Activated T-helper 1 cell treated with Interleukin-2 at 50 U/mL for 16 hours (primary cell): Measurements from ENCODE around the gene UBE2L5.

Source experiments
- DNase-seq: peaks from one replicate; pipeline ENCODE4 v3.0.0-alpha.2; 2020; ENCODE audit warnings: low read depth

UBE2L5 gene

GRCh38 chr13:30477346-30478195 is 55.3 kb downstream of the UBE2L5 start:
- DNase-seq = no peak
